Measurements from ENCODE around the gene PER3. TPM values are rescaled to one million over a fixed set of nuclear protein-coding genes. Genes with fewer than 3 reads are reported as not detected.

The PER3 gene
- total and polyA plus RNA-seq, 2 of the 13 experiments (the other 11 are each of a cell fraction or from before 2014, with no cell fraction given) = 3.0 to 6.0 TPM

GRCh38 chr1:7856345-7856744 lies 72.3 kb downstream of the PER3 start (continued):
- TF ChIP-seq GMEB1 (CRISPR knock-in tag; IDR thresholded peaks at IDR 0.05; ENCODE audit: borderline replicate concordance) (no peak), CTCF (CRISPR knock-in tag; IDR thresholded peaks at IDR 0.05) (peak; percentile 70), ZNF672 (CRISPR knock-in tag; IDR thresholded peaks at IDR 0.05) (no peak), ZNF687 (CRISPR knock-in tag; IDR thresholded peaks at IDR 0.05) (peak; percentile 41), ZNF263 (CRISPR knock-in tag; IDR thresholded peaks at IDR 0.05) (0 out of 2 replicates have a peak, but pooled peaks have one; percentile 23), STAG1 (CRISPR knock-in tag; IDR thresholded peaks at IDR 0.05) (peak; percentile 54), ZFP62 (CRISPR knock-in tag; IDR thresholded peaks at IDR 0.05) (no peak), SMC3 (IDR thresholded peaks at IDR 0.05; ENCODE audit: low read length) (peak; percentile 42; the same call in 1 of the 2 replicates), RAD21 (CRISPR knock-in tag; IDR thresholded peaks at IDR 0.05) (peak; percentile 25; the same call in 1 of the 2 replicates), MED8 (CRISPR knock-in tag; IDR thresholded peaks at IDR 0.05; ENCODE audit: insufficient replicate concordance) (no peak), POLR2A (IDR thresholded peaks at IDR 0.05; ENCODE audit: insufficient read depth in 1 of 2, low read depth in 2 of 2, low read length in 2 of 2) (no peak), DPF2 (CRISPR knock-in tag; IDR thresholded peaks at IDR 0.05; ENCODE audit: borderline replicate concordance, low read depth) (no peak)
